Astrocyte of the cerebellum (primary cell): ENCODE data around the gene GNL3.

ENCODE experiments used
- DNase-seq: peaks from one replicate; pipeline ENCODE4 v3.0.0-alpha.2; 2011; ENCODE audit warnings: low read depth
- H3K4me3 ChIP-seq: 2 replicates; pipeline ENCODE4 v1.5.1; 2011; ENCODE audit warnings: mild to moderate bottlenecking, low read depth, low read length, moderate library complexity
- CTCF ChIP-seq: IDR thresholded peaks from 2 replicates; pipeline ENCODE4 v1.5.1; 2012; ENCODE audit warnings: low read length, low read depth, moderate library complexity, mild to moderate bottlenecking; ENCODE audit errors: missing control alignments
- in situ Hi-C: cut with HindIII; loops from 2 replicates; pipeline ENCODE4 v1.10.0; 2017; ENCODE audit warnings: low sequenced_read_pairs

Gene GNL3

GRCh38 chr3:52714335-52715302, 28.8 kb downstream of the GNL3 start:
- in situ Hi-C loops = no loop called here
- no peak for DNase-seq
- TF ChIP-seq CTCF = no peak
- H3K4me3 ChIP-seq = no peak overlapping the region

GRCh38 chr3:52715714-52716305, 30.0 kb downstream of the GNL3 start:
- no peak overlapping the region for H3K4me3 ChIP-seq
- DNase-seq = no peak
- TF ChIP-seq CTCF = no peak
- in situ Hi-C loops = no loop called here

DNA sequence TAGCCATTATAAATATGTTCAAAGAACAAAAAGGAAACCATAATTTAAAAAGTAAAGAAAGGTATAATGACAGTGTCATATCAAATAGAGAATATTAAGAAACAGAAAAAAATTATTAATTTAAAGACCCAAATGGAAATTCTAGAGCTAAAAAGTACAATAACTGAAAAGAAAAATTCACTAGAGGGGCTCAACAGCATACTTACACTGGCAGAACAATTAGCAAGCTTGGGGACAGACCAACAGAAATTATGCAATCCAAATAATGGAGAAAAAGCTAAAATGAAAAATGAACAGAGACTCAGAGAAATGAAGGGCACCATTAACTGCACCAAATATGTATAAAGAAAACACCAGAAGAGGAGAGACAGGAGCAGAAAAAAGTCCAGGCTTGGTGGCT, 33.8 kb downstream of the GNL3 start:
- no peak overlapping the region for H3K4me3 ChIP-seq
- DNase-seq = no peak
- TF ChIP-seq CTCF = no peak
- in situ Hi-C loops = no loop called here

DNA sequence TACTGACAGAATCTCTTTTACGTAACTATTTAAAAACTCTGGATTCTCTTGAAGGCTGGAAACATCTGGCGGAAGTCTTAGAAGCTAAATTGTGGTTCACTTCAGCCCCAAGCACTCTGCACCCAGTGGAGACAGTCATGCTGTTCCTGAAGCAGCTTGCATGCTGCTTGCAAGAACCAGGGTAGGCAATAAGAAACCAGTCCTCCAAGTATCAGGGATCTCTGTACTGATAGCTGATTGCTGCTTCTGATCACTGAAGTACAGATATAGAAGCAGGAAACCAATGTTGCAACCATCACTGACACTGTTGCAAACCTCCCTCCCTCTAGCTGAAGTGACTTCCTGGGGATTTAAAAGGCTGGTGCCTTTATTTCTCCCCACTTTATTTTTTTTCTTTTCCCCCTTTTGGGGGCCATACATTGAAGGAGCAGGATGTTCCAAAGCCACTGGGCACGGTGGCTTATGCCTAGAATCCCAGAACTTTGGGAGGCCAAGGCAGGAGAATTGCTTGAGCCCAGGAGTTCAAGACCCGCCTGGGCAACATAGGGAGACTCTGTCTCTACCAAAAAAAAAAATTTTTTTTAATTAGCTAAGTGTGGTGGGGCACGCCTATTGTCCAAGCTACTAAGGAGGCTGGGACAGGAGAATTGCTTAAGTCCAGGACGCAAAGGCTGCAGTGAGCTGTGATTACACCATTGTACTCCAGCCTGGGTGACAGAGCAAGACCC, 35.3 kb downstream of the GNL3 start:
- no peak overlapping the region for H3K4me3 ChIP-seq
- no peak for DNase-seq
- no peak for TF ChIP-seq CTCF
- in situ Hi-C loops = no loop called here

- no peak for TF ChIP-seq CTCF
Observed at GRCh38 chr3:52721730-52722008, 35.8 kb downstream of the GNL3 start.

DNA sequence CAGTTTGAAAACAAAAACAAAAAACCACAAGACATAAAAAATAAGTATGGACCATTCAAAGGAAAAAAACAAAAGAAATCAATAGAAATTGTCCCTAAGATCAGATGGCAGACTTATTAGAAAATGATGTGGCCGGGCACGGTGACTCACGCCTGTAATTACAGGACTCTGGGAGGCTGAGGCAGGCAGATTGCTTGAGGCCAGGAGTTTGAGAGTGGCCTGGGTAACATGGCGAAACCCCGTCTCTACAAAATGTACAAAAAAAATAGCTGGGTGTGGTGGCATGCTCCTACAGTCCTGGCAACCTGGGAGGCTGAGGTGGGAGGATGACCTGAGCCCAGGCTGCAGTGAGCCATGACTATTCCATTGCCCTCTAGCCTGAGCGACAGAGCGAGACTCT, 36.7 kb downstream of the GNL3 start:
- DNase-seq = no peak
- H3K4me3 ChIP-seq = no peak overlapping the region
- in situ Hi-C loops = no loop called here
- TF ChIP-seq CTCF = no peak

More at GRCh38 chr3:52721730-52722008, 35.8 kb downstream of the GNL3 start:
- no peak overlapping the region for H3K4me3 ChIP-seq
- no peak for DNase-seq
- in situ Hi-C loops = no loop called here
